T-helper 2 cell treated with Interferon-gamma antibody and Interleukin-4, amounts not matched to agents 5 μg/mL and 100 μg/mL, for 36 hours (primary cell): ENCODE results near the gene PEAR1.

Source experiments
- DNase-seq: peaks from one replicate; pipeline ENCODE4 v3.0.0; 2021; ENCODE audit warnings: low spot score
- H3K27ac Mint-ChIP-seq: one replicate; pipeline ENCODE4 v1.8.0; 2021; ENCODE audit warnings: mild to moderate bottlenecking, mixed read lengths
- H3K27me3 Mint-ChIP-seq: one replicate; pipeline ENCODE4 v1.8.0; 2021; ENCODE audit warnings: low read depth, mixed read lengths
- H3K36me3 Mint-ChIP-seq: one replicate; pipeline ENCODE4 v1.8.0; 2021; ENCODE audit warnings: low read depth, mixed read lengths
- H3K4me1 Mint-ChIP-seq: one replicate; pipeline ENCODE4 v1.8.0; 2021; ENCODE audit warnings: low read depth, mixed read lengths
- H3K4me3 Mint-ChIP-seq: one replicate; pipeline ENCODE4 v1.8.0; 2022; ENCODE audit warnings: mild to moderate bottlenecking, moderate library complexity, mixed read lengths
- H3K9me3 Mint-ChIP-seq: one replicate; pipeline ENCODE4 v1.8.0; 2021; ENCODE audit warnings: mixed read lengths

The PEAR1 gene

DNA sequence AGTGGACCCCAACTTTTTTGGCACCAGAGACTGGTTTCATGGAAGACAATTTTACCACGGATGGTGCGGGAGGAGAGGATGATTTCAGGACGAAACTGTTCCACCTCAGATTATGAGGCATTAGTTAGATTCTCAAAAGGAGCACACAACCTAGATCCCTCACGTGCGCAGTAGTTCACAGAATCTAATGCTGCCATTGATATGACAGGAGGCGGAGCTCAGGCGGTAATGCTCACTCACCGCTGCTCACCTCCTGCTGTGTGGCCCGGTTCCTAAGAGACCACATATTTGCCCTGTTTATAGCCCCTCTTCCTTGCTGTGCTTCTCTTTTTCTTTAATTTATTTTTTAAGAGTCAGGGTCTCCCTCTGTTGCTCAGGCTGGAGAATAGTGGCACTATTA, 28.3 kb upstream of the PEAR1 start:
- no peak for DNase-seq
- Mint-ChIP-seq H3K36me3 (no peaks in the 10 kb centered on the region), H3K4me3 (peak overlapping the region; percentile 1), H3K9me3 (no peaks in the 10 kb centered on the region), H3K27ac (peak overlapping the region; percentile 81), H3K4me1 (peaks cover 64% of the 10 kb centered on the region), H3K27me3 (peaks cover 7% of the 10 kb centered on the region)

DNA sequence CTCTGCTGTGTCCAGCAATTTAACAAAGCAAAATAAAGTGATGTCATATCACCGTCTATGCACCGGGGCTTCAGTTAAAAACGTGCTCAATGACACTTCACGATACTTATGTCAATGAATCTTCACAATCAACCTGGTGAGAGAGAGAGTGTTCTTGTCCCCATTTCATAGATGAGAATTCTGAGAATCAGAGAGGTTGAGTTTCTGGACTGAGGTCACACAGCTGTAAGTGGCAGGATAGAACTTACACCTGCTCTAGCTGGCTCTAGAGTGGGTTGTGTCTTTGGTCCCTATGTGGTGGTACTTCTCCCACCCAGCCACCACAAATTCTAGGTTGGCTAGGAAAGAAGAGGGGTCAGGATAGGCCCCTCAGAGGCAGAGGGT, 27.7 kb upstream of the PEAR1 start:
- H3K9me3 Mint-ChIP-seq: no peaks in the 10 kb centered on the region
- no peak for DNase-seq
- peaks cover 5% of the 10 kb centered on the region for H3K27me3 Mint-ChIP-seq
- peak overlapping the region; percentile 81 for H3K27ac Mint-ChIP-seq
- H3K4me3 Mint-ChIP-seq: peak overlapping the region; percentile 64
- H3K4me1 Mint-ChIP-seq: peaks cover 65% of the 10 kb centered on the region
- no peaks in the 10 kb centered on the region for H3K36me3 Mint-ChIP-seq

DNA sequence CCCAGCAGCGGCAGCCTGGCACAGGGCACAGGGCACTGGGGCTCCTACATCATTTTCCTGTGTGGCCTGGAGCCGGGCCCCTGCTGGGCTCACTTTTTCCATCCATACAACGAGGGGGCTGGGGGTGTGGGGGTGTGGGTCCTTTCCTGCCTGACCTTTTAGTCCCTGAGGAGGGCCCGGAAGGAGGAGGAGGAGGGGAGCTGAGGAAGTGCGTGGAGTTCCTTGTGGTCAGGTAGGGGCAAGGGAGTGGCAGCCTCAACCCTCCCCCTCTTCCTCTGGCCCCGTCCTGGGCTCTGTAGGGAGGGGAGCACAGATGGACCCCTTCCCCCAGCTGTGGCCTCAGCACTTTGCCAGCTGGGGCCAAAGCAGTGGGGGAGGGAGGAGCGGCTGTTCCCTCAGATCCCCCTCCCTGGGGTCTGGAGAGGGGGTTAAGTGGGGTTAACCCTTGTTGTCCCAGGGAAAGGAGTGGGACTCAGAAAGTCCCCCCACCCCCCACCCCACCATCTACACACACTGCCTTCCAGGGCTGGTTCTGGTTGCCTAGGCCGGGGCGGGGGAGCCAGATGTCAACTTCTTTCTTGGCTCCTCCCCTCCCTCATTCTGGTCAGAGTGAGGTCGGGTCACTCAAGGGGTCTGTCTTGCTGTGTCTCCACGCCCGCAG, 27.1 kb upstream of the PEAR1 start:
- Mint-ChIP-seq H3K36me3 (no peaks in the 10 kb centered on the region), H3K9me3 (no peaks in the 10 kb centered on the region), H3K4me1 (peaks cover 67% of the 10 kb centered on the region), H3K4me3 (peak overlapping the region; percentile 64), H3K27me3 (peaks cover 5% of the 10 kb centered on the region), H3K27ac (peak overlapping the region; percentile 81)
- peak; percentile 59 for DNase-seq

DNA sequence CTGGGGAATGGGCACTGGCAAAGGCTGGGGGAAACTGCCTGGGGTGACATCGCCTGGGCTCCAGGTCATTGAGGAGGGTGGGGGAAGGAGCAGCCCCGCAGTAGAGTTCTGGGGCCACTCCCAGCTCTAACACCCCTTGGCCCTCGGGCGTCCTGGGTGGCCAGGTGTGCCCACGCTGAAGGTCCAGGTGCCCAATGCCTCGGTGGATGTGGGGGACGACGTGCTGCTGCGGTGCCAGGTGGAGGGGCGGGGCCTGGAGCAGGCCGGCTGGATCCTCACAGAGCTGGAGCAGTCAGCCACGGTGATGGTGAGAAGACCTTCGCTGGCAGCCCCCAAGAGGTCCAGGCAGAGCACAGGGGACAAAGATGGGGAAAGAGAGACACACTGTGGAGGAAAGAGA, 25.2 kb upstream of the PEAR1 start:
- H3K9me3 Mint-ChIP-seq: no peaks in the 10 kb centered on the region
- peaks cover 49% of the 10 kb centered on the region for H3K4me1 Mint-ChIP-seq
- no peaks in the 10 kb centered on the region for H3K27me3 Mint-ChIP-seq
- no peaks in the 10 kb centered on the region for H3K36me3 Mint-ChIP-seq
- H3K27ac Mint-ChIP-seq: no peak overlapping the region
- DNase-seq: no peak
- no peak overlapping the region for H3K4me3 Mint-ChIP-seq

DNA sequence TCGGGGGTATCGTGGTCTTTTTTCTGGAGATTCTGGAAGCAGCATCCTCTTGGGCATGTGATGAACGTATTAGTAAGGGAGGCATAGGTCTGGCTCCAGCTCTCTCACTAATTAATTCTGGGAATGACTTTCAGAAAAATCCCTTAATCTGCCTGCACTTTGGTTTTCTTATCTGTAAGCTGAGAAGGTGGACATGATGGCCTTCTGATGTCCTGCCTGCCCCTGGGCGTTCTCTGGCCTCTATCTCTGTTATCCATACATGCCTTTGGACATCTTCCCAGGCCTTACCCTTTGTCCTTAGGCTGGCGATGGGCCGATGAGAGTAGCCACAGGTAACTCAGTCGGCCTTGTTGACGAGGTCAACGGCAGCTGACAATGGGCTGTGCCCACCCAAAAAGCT, 24.1 kb upstream of the PEAR1 start:
- Mint-ChIP-seq H3K27ac (no peak overlapping the region), H3K4me3 (no peak overlapping the region), H3K4me1 (peaks cover 38% of the 10 kb centered on the region), H3K9me3 (no peaks in the 10 kb centered on the region), H3K36me3 (peaks cover 2% of the 10 kb centered on the region), H3K27me3 (no peaks in the 10 kb centered on the region)
- no peak for DNase-seq

DNA sequence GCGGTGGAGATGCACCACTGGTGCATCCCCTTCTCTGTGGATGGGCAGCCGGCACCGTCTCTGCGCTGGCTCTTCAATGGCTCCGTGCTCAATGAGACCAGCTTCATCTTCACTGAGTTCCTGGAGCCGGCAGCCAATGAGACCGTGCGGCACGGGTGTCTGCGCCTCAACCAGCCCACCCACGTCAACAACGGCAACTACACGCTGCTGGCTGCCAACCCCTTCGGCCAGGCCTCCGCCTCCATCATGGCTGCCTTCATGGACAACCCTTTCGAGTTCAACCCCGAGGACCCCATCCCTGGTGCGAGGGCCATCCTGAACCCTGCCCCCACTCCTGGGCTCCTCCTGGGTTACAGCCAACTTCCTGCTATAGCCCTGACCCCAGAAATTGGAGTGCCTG, 19.9 kb upstream of the PEAR1 start:
- peaks cover 2% of the 10 kb centered on the region for H3K36me3 Mint-ChIP-seq
- no peaks in the 10 kb centered on the region for H3K9me3 Mint-ChIP-seq
- DNase-seq: no peak
- no peak overlapping the region for H3K27ac Mint-ChIP-seq
- H3K4me3 Mint-ChIP-seq: no peak overlapping the region
- peaks cover 9% of the 10 kb centered on the region for H3K4me1 Mint-ChIP-seq
- peaks cover 3% of the 10 kb centered on the region for H3K27me3 Mint-ChIP-seq

DNA sequence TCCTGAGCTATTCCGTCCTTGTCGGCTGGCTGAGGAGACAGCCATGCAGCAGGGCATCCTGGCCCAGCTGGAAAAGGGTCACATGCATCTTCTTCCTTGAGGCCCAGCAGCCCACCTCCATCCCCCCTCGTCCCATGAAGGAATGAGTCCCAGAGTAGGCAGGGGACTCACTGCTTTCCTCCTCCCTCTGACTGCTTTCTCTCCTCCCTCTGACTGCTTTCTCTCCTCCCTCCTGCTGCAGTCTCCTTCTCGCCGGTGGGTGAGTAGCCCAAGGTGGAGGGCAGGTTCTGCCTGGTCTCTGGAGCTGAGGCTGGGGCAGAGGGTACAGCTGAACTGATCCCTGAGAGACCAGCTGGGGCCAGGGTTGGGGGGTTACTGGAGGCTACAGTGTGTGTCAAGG, 19.4 kb upstream of the PEAR1 start:
- no peak overlapping the region for H3K4me3 Mint-ChIP-seq
- peaks cover 2% of the 10 kb centered on the region for H3K36me3 Mint-ChIP-seq
- H3K9me3 Mint-ChIP-seq: no peaks in the 10 kb centered on the region
- peaks cover 3% of the 10 kb centered on the region for H3K27me3 Mint-ChIP-seq
- H3K27ac Mint-ChIP-seq: no peak overlapping the region
- DNase-seq: no peak
- peaks cover 7% of the 10 kb centered on the region for H3K4me1 Mint-ChIP-seq

DNA sequence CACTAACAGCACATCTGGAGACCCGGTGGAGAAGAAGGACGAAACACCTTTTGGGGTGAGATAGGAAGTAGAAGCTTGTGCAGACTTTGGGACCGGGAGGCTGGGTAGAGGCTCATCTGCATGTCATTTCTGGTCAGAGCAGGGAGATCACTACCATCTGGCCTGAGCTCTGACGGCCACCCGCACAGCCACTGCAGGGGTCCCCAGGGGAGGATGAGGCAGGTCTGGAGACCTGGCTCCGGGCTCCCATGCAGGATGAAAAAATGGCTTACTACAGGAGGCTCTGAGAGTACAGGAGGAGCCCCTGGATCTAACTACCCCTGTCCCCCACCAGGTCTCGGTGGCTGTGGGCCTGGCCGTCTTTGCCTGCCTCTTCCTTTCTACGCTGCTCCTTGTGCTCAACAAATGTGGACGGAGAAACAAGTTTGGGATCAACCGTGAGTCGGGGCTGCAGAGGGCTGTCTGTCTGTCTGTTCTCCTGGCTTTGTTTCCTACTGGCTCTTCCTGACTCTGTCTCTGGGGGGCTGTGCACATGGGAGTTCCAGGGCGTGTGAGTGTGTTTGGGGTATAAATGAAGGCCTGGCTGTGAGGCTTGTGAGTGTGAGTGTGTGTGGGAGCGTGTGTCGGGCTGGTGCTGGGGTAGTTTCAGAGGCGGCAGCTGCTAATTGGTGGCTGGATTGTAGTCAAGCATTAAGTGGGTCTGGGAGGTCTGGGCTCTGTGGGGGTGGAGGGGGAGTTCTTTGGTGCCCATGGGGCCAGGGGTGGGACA, 18.8 kb upstream of the PEAR1 start:
- Mint-ChIP-seq H3K36me3 (peaks cover 2% of the 10 kb centered on the region), H3K4me1 (peaks cover 7% of the 10 kb centered on the region), H3K27me3 (peaks cover 3% of the 10 kb centered on the region), H3K9me3 (no peaks in the 10 kb centered on the region), H3K4me3 (no peak overlapping the region), H3K27ac (no peak overlapping the region)
- DNase-seq: no peak

DNA sequence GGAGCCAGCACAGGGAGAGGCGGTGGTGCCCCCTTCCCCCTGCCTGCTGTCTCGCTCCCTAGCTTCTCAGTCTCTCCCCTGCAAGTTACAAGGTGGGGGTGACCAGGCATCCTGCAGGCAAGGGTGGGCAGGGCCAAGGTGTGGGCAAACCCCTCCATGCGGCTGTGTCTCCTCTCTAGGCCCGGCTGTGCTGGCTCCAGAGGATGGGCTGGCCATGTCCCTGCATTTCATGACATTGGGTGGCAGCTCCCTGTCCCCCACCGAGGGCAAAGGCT, 18.2 kb upstream of the PEAR1 start:
- H3K36me3 Mint-ChIP-seq: peaks cover 2% of the 10 kb centered on the region
- H3K27ac Mint-ChIP-seq: no peak overlapping the region
- no peaks in the 10 kb centered on the region for H3K9me3 Mint-ChIP-seq
- H3K4me3 Mint-ChIP-seq: no peak overlapping the region
- DNase-seq: no peak
- peaks cover 4% of the 10 kb centered on the region for H3K4me1 Mint-ChIP-seq
- H3K27me3 Mint-ChIP-seq: peaks cover 3% of the 10 kb centered on the region

DNA sequence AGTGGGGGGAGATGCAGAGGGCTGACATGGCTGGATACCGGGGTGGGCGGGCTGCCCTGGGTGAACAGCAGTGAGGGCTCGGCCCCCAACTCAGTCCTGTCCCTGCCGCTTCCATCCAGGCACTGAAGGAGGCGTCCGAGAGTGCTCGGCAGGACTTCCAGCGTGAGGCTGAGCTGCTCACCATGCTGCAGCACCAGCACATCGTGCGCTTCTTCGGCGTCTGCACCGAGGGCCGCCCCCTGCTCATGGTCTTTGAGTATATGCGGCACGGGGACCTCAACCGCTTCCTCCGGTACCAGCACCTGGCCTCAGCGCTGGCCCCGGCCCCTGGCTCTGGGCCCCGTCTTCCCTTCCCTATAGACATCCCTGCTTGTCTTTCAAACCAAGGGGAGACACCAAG, 17.2 kb upstream of the PEAR1 start:
- Mint-ChIP-seq H3K9me3 (no peaks in the 10 kb centered on the region), H3K4me1 (no peaks in the 10 kb centered on the region), H3K36me3 (peaks cover 2% of the 10 kb centered on the region), H3K4me3 (no peak overlapping the region), H3K27ac (no peak overlapping the region), H3K27me3 (peaks cover 3% of the 10 kb centered on the region)
- DNase-seq: no peak

DNA sequence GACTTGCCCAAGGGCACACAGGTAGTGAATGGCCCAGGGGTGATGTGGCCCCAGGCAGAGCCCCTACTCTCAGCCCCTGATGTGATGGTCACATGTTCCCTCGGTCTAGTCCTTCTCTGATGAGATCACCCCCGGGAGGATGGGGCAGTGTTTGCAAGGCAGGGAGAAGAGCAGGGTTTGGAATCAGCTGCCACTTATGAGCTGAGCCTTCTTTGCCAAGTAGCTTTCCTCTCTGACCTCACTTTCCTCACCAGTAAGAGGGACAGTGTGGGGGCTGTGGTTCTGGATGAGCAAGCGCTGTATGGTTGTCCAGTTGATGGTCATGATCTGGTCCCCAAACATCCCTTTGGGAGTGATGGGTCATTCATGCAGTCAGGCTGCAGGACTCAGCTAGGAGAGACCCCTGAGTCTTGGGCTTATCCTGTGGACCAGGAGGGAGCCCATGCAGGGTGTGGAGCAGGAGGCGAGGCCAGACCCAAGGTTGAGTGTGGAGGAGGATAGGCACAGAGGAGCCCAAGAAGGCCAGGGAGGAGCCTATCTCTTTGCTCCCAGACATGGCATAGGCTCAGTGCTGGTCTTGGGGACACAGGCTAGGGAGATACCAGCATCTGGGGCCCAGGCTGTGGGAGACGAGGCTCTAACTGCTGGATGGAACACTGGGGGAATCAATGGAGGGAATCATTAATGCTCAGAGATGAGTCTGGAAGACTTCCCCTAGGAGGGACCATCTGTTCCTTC, 15.9 kb upstream of the PEAR1 start:
- no peak overlapping the region for H3K27ac Mint-ChIP-seq
- H3K9me3 Mint-ChIP-seq: no peaks in the 10 kb centered on the region
- H3K36me3 Mint-ChIP-seq: peaks cover 2% of the 10 kb centered on the region
- peaks cover 3% of the 10 kb centered on the region for H3K27me3 Mint-ChIP-seq
- no peak overlapping the region for H3K4me3 Mint-ChIP-seq
- no peaks in the 10 kb centered on the region for H3K4me1 Mint-ChIP-seq
- DNase-seq: no peak

DNA sequence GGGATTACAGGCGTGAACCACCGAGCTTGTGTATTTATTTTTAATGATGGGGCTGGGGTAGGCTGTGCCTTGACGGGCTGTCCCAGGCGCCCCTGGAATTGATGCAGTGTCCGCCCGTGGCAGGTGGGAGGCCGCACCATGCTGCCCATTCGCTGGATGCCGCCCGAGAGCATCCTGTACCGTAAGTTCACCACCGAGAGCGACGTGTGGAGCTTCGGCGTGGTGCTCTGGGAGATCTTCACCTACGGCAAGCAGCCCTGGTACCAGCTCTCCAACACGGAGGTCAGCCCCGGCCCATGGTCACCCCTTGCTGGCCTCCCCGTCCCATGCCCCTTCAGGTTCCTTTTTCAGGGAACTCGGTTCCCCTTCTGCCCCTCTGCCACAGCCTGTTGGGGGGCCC, 13.6 kb upstream of the PEAR1 start:
- DNase-seq: no peak
- no peaks in the 10 kb centered on the region for H3K4me1 Mint-ChIP-seq
- peaks cover 3% of the 10 kb centered on the region for H3K27me3 Mint-ChIP-seq
- no peak overlapping the region for H3K27ac Mint-ChIP-seq
- no peak overlapping the region for H3K4me3 Mint-ChIP-seq
- H3K9me3 Mint-ChIP-seq: no peaks in the 10 kb centered on the region
- H3K36me3 Mint-ChIP-seq: no peaks in the 10 kb centered on the region

DNA sequence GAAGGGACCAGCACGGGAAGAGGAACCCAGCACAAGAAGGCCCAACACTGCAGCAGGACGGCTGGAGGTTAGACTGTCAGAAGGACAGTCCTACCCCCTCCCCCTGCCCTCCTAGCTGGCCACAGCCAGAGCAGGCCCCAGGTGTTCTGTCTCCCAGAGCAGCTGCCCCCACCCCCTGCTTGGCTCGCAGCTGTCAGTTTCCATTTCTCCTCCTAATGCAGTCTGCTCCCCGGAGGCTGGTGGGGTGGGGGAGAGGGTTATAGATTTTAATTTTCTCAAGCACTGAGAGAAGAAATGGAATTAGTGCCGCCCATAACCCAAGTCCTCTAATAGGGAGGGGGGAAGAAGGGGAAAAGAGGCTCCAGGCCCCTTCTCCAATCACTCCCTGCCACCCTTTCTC, 13.0 kb upstream of the PEAR1 start:
- no peak for DNase-seq
- Mint-ChIP-seq H3K9me3 (no peaks in the 10 kb centered on the region), H3K4me3 (no peak overlapping the region), H3K27ac (no peak overlapping the region), H3K27me3 (peaks cover 3% of the 10 kb centered on the region), H3K36me3 (no peaks in the 10 kb centered on the region), H3K4me1 (no peaks in the 10 kb centered on the region)

DNA sequence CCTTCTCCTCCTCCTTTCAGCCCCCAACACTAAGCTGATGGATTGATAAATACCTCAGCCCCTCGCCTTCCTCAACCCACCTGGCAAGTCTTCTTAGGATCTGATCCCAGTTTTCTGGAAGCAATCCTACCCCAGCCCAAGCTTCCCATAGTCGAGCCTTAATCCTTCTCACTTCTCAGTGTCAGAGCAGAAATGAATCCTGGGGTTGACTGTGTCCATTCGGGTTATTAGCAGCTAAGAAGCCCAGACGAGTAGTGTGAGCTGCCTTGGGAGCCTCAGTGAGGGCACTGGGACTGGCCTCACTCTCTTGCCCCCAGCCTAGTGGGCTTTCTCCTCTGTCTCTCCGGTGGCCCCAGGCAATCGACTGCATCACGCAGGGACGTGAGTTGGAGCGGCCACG, 12.4 kb upstream of the PEAR1 start:
- no peak for DNase-seq
- Mint-ChIP-seq H3K27me3 (peaks cover 3% of the 10 kb centered on the region), H3K9me3 (no peaks in the 10 kb centered on the region), H3K4me1 (no peaks in the 10 kb centered on the region), H3K36me3 (no peaks in the 10 kb centered on the region), H3K27ac (no peak overlapping the region), H3K4me3 (no peak overlapping the region)
